ENCODE data around the gene PLA2G4E. TPM values are rescaled to one million over a fixed set of nuclear protein-coding genes. Genes with fewer than 3 reads are reported as not detected.

Gene PLA2G4E
- total RNA-seq, 1 experiment from 2014 or later = not detected

- POLR2A ChIA-PET (ENCODE audit: low non-redundant PET) = no interaction called here
These were observed 65.7 kb downstream of the PLA2G4E start for GRCh38 chr15:41955100-41955499.

DNA sequence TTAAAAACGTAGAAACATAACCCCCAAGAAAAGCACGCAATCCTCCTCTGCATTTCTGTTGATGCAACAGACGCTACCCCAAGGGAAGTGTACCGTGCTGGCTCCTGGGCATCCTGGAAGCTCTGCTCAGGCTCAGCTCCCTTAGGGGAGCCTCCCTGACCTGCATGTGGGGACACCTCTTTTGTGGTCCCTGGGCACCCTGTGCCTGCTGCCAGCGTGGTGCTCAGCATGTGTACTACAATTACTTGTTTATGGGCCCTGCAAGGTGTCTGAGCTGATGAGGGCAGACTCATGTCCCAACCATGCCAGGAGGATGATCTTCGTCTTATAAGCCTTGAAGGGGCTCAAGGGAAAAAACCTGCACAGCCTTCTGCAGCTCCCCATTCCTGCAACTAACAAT is 66.8 kb downstream of the PLA2G4E start:
- DNase-seq (ENCODE audit: low spot score) = no peak
- intact Hi-C loops (cut with micrococcal nuclease; ENCODE audit: unreplicated experiment) = no loop called here
- Histone ChIP-seq H3K27ac (ENCODE audit: low read depth, low read length, poor library complexity, severe bottlenecking) (no peak overlapping the region), H3K4me3 (ENCODE audit: low read depth, low read length, poor library complexity, severe bottlenecking) (no peak overlapping the region), H3K36me3 (ENCODE audit: insufficient read depth, low read length, poor library complexity, severe bottlenecking) (no peaks in the 10 kb centered on the region), H3K4me1 (ENCODE audit: insufficient read depth, low read length, poor library complexity, severe bottlenecking) (no peaks in the 10 kb centered on the region), H3K9me3 (ENCODE audit: low read depth, low read length, poor library complexity, severe bottlenecking) (no peaks in the 10 kb centered on the region), H3K27me3 (replicated peaks; ENCODE audit: insufficient read depth, low read depth, low read length, poor library complexity) (no peaks in the 10 kb centered on the region)
- POLR2A ChIA-PET (ENCODE audit: low non-redundant PET) = no interaction called here
- no peak for TF ChIP-seq EZH2 (IDR thresholded peaks at IDR 0.05; ENCODE audit: borderline replicate concordance, low read depth, low read length, poor library complexity, severe bottlenecking)
- TF ChIP-seq, protein P1, sequence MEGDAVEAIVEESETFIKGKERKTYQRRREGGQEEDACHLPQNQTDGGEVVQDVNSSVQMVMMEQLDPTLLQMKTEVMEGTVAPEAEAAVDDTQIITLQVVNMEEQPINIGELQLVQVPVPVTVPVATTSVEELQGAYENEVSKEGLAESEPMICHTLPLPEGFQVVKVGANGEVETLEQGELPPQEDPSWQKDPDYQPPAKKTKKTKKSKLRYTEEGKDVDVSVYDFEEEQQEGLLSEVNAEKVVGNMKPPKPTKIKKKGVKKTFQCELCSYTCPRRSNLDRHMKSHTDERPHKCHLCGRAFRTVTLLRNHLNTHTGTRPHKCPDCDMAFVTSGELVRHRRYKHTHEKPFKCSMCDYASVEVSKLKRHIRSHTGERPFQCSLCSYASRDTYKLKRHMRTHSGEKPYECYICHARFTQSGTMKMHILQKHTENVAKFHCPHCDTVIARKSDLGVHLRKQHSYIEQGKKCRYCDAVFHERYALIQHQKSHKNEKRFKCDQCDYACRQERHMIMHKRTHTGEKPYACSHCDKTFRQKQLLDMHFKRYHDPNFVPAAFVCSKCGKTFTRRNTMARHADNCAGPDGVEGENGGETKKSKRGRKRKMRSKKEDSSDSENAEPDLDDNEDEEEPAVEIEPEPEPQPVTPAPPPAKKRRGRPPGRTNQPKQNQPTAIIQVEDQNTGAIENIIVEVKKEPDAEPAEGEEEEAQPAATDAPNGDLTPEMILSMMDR (conservative IDR thresholded peaks at IDR 0.05; ENCODE audit: low read depth, low read length) = no peak
- CTCF ChIA-PET = no interaction called here
- BruUV-seq (replicated peaks) = no TSS peak

More at GRCh38 chr15:41955100-41955499, 65.7 kb downstream of the PLA2G4E start:
- intact Hi-C loops (cut with micrococcal nuclease; ENCODE audit: unreplicated experiment) = no loop called here
- no peak for TF ChIP-seq EZH2 (IDR thresholded peaks at IDR 0.05; ENCODE audit: borderline replicate concordance, low read depth, low read length, poor library complexity, severe bottlenecking)
- Histone ChIP-seq H3K4me1 (ENCODE audit: insufficient read depth, low read length, poor library complexity, severe bottlenecking) (no peaks in the 10 kb centered on the region), H3K27ac (ENCODE audit: low read depth, low read length, poor library complexity, severe bottlenecking) (no peak overlapping the region), H3K27me3 (replicated peaks; ENCODE audit: insufficient read depth, low read depth, low read length, poor library complexity) (no peaks in the 10 kb centered on the region), H3K9me3 (ENCODE audit: low read depth, low read length, poor library complexity, severe bottlenecking) (no peaks in the 10 kb centered on the region), H3K36me3 (ENCODE audit: insufficient read depth, low read length, poor library complexity, severe bottlenecking) (no peaks in the 10 kb centered on the region), H3K4me3 (ENCODE audit: low read depth, low read length, poor library complexity, severe bottlenecking) (no peak overlapping the region)
- DNase-seq (ENCODE audit: low spot score) = no peak
- CTCF ChIA-PET = no interaction called here
- BruUV-seq (replicated peaks) = no TSS peak

DNA sequence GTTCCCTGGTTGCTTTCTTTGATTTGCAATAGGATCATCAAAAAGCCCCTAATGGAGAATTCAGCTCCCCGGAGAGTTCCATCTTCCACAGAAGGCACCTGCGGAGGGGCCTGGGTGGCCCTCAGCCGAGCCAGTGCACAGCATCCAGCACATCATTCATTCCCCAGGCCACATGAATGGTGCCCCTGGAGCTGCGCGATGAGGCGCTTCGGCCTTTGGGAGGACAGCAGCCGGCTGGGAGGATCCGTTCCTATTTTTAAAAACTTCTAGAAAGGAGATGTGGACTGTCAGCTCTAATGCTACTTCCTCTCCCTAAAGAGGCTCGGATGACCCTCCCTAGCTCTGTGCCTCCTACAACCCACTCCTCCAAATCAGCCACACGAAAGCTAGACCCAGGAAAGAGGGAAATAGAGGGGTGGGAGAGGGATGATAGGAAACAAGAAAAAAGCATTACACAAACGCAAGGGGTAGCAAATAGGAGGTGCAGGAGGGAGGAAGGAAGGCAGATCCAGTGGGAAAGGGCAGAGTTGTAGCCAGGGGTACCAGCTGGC is 68.8 kb downstream of the PLA2G4E start:
- CTCF ChIA-PET = no interaction called here
- Histone ChIP-seq H3K4me3 (ENCODE audit: low read depth, low read length, poor library complexity, severe bottlenecking) (no peak overlapping the region), H3K4me1 (ENCODE audit: insufficient read depth, low read length, poor library complexity, severe bottlenecking) (no peaks in the 10 kb centered on the region), H3K36me3 (ENCODE audit: insufficient read depth, low read length, poor library complexity, severe bottlenecking) (no peaks in the 10 kb centered on the region), H3K9me3 (ENCODE audit: low read depth, low read length, poor library complexity, severe bottlenecking) (no peaks in the 10 kb centered on the region), H3K27ac (ENCODE audit: low read depth, low read length, poor library complexity, severe bottlenecking) (no peak overlapping the region), H3K27me3 (replicated peaks; ENCODE audit: insufficient read depth, low read depth, low read length, poor library complexity) (no peaks in the 10 kb centered on the region)
- intact Hi-C loops (cut with micrococcal nuclease; ENCODE audit: unreplicated experiment) = no loop called here
- no peak for DNase-seq (ENCODE audit: low spot score)
- no TSS peak for BruUV-seq (replicated peaks)
- POLR2A ChIA-PET (ENCODE audit: low non-redundant PET) = no interaction called here
- TF ChIP-seq EZH2 (IDR thresholded peaks at IDR 0.05; ENCODE audit: borderline replicate concordance, low read depth, low read length, poor library complexity, severe bottlenecking) = no peak
- TF ChIP-seq, protein P1 (conservative IDR thresholded peaks at IDR 0.05; ENCODE audit: low read depth, low read length) = no peak

GRCh38 chr15:41951571-41951970 is 69.3 kb downstream of the PLA2G4E start:
- H3K36me3 ChIP-seq (ENCODE audit: insufficient read depth, low read length, poor library complexity, severe bottlenecking) = no peaks in the 10 kb centered on the region
- TF ChIP-seq EZH2 (IDR thresholded peaks at IDR 0.05; ENCODE audit: borderline replicate concordance, low read depth, low read length, poor library complexity, severe bottlenecking) = no peak
- TF ChIP-seq, protein P1 (conservative IDR thresholded peaks at IDR 0.05; ENCODE audit: low read depth, low read length) = no peak
- no peak for DNase-seq (ENCODE audit: low spot score)
- BruUV-seq (replicated peaks) = no TSS peak
- H3K27me3 ChIP-seq (replicated peaks; ENCODE audit: insufficient read depth, low read depth, low read length, poor library complexity) = no peaks in the 10 kb centered on the region
- H3K27ac ChIP-seq (ENCODE audit: low read depth, low read length, poor library complexity, severe bottlenecking) = no peak overlapping the region
- H3K9me3 ChIP-seq (ENCODE audit: low read depth, low read length, poor library complexity, severe bottlenecking) = no peaks in the 10 kb centered on the region
- intact Hi-C loops (cut with micrococcal nuclease; ENCODE audit: unreplicated experiment) = no loop called here
- no peak overlapping the region for H3K4me3 ChIP-seq (ENCODE audit: low read depth, low read length, poor library complexity, severe bottlenecking)
- ChIA-PET POLR2A (ENCODE audit: low non-redundant PET) (no interaction called here), CTCF (no interaction called here)
- H3K4me1 ChIP-seq (ENCODE audit: insufficient read depth, low read length, poor library complexity, severe bottlenecking) = no peaks in the 10 kb centered on the region
